Bronchial epithelial cell (primary cell): ENCODE data around the gene ADAMTS16. TPM values are rescaled to one million over a fixed set of nuclear protein-coding genes. Genes with fewer than 3 reads are reported as not detected.

Experiments used
- DNase-seq: peaks from one replicate; pipeline ENCODE4 v3.0.0-alpha.2; 2010; ENCODE audit warnings: low read depth
- FAIRE-seq: peaks from 2 replicates; lab custom pipeline; 2011; peaks lifted over from hg19 to GRCh38; lab: Jason Lieb, UNC
- H3K27me3 ChIP-seq: 2 replicates; pipeline ENCODE4 v1.5.1; 2011; ENCODE audit warnings: low read length; ENCODE audit not compliant: control insufficient read depth, insufficient read depth
- H3K36me3 ChIP-seq: 2 replicates; pipeline ENCODE4 v1.5.1; 2011; ENCODE audit warnings: low read length; ENCODE audit not compliant: control insufficient read depth, insufficient read depth
- H3K4me3 ChIP-seq: 2 replicates; pipeline ENCODE4 v1.5.1; 2011; ENCODE audit warnings: mild to moderate bottlenecking, low read depth, low read length, control low read depth
- total RNA-seq: library from RNA; depleted of rRNA; stranded (reverse); fragments of >200 nt; gene quantifications from 2 replicates; pipeline ENCODE4 v1.2.1, GENCODE V29; 2014
- TF ChIP-seq, protein P1 (sequence below): IDR thresholded peaks from 2 replicates; pipeline ENCODE4 v1.5.1; 2011; ENCODE audit warnings: mild to moderate bottlenecking, moderate library complexity, low read length, control low read depth, inconsistent platforms; ENCODE audit not compliant: insufficient read depth, severe bottlenecking

The ADAMTS16 gene
- total RNA-seq, 1 donor from 2014 or later: not detected

DNA sequence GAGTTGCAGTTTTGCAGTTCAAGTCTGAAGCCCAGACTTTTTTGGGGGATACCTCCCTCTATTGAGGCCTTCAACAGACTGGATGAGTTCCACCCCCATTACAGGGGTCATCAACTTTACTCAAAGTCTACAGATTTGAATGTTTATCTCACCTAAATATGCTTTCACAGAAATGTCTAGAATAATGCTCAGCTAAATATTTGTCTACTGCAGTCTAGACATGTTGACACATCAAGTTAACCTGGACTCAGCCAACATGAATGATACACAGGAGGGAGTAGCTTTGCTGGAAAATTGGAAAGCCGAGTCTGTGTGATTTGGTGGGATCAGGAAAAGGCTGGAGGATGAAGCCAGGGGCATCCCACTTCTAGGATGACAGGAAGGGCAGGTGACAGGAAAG is 154.3 kb downstream of the ADAMTS16 start:
- Histone ChIP-seq H3K27me3 (no peaks in the 10 kb centered on the region), H3K36me3 (no peaks in the 10 kb centered on the region), H3K4me3 (no peak overlapping the region)
- no peak for DNase-seq
- no peak for FAIRE-seq
- TF ChIP-seq, protein P1, sequence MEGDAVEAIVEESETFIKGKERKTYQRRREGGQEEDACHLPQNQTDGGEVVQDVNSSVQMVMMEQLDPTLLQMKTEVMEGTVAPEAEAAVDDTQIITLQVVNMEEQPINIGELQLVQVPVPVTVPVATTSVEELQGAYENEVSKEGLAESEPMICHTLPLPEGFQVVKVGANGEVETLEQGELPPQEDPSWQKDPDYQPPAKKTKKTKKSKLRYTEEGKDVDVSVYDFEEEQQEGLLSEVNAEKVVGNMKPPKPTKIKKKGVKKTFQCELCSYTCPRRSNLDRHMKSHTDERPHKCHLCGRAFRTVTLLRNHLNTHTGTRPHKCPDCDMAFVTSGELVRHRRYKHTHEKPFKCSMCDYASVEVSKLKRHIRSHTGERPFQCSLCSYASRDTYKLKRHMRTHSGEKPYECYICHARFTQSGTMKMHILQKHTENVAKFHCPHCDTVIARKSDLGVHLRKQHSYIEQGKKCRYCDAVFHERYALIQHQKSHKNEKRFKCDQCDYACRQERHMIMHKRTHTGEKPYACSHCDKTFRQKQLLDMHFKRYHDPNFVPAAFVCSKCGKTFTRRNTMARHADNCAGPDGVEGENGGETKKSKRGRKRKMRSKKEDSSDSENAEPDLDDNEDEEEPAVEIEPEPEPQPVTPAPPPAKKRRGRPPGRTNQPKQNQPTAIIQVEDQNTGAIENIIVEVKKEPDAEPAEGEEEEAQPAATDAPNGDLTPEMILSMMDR: no peak

DNA sequence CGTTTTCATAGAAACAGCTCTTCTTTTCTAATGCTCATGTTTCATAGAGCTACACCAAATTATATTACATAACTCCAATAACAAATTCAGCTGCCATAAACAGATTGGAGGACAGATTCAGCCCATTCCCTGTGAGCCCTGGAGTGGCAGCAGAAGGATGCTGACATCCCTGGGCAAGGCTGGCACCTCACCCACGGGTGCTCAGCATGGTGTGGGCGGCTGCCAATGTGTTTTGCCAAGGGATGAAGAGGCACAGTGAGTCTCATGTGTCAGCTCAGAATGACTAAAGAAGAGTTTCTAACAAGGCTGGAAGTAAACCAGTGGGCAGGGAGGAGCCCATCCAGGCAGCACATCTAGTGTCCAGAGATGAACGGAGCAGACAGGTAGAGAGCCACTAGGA is 155.2 kb downstream of the ADAMTS16 start:
- Histone ChIP-seq H3K27me3 (no peaks in the 10 kb centered on the region), H3K36me3 (no peaks in the 10 kb centered on the region), H3K4me3 (no peak overlapping the region)
- no peak for FAIRE-seq
- no peak for DNase-seq
- TF ChIP-seq, protein P1: no peak

DNA sequence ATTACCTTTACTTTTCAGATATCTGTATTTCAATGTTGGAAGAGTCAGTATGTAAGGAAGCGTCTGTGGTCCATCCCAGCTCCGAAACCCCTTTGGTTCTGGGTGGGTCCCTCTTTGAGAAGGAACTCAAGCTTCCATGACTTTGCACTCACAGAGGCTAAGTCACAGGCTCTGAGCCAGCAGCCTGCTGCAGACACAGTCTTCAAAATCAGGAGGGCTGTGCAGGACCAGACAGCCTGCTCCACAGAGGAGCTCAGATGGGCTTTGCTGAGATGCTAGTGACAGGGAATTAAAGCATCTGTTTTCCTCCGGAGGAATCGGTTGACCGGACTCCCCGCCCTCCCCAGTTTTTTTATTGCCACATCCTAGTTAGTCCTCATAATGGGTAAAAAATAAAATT is 155.9 kb downstream of the ADAMTS16 start:
- no peak overlapping the region for H3K4me3 ChIP-seq
- H3K27me3 ChIP-seq: no peaks in the 10 kb centered on the region
- FAIRE-seq: no peak
- TF ChIP-seq, protein P1: no peak
- no peak for DNase-seq
- no peaks in the 10 kb centered on the region for H3K36me3 ChIP-seq

DNA sequence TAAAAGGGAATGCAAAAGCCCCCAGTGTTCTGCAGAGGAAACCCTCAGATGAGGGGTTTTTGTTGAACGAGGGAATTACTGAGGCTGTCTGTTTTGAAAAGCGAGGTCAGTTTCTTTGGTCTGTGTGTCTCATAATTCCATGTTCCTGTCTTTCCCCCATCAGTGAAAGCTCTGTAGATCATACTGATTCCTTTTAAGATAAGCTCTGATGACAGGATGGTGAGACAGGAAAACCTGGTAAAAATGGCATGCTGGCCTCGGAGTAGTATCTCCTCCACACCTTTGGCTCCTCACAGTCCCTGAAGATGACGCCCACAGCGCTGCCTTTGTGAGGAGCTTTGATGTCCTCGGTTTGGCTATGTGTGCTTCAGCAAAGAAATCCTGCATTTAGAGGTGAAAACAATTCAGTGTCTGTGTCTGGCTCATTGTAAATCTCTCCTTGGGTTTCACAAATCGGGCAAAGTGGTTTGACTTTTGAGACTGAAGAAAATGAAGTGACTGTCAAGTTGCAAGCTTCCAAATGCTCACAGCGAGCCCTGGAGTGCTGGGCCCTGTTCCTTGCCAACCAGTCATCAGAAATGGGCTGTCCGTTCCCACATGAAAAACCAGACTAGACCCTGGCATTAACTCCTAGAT is 157.4 kb downstream of the ADAMTS16 start:
- H3K36me3 ChIP-seq: no peaks in the 10 kb centered on the region
- TF ChIP-seq, protein P1: no peak
- DNase-seq: no peak

DNA sequence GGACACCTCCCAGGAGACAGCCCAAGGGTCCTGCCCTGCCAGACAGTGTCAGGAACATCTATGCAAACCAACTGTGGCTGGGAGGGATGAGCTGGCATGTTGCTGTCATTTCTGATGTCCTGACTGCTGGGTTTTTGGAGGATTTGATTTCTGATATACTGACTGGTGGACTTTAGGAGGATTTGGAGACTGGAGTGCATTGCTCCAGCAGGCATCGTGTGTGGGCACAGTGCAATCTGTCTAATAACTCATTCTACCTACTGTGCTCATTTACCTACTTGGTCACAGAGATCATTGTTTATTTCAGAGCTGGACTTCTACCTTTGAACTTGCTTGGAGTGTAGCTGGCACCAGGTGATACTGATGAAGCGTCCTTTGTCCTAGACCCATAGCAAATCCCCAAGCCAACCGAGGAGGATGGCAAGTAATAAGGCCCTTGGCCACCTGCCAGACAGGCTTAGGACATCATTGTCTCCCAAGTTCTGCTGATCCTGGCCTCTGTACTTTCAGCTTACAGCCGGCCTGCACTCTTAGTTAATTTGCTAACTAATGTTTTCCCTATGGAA is 158.0 kb downstream of the ADAMTS16 start:
- Histone ChIP-seq H3K36me3 (no peaks in the 10 kb centered on the region), H3K27me3 (no peaks in the 10 kb centered on the region), H3K4me3 (no peak overlapping the region)
- DNase-seq (no peak), FAIRE-seq (no peak)
- TF ChIP-seq, protein P1: no peak

More for the DNA sequence above, 157.4 kb downstream of the ADAMTS16 start:
- Histone ChIP-seq H3K4me3 (no peak overlapping the region), H3K27me3 (no peaks in the 10 kb centered on the region)
- no peak for FAIRE-seq
